Cerebellar cortex (tissue), 1 donor: ENCODE results near the gene KRTAP5-4.
"Not testable (repeated sequence)": the region's sequence is repeated elsewhere in the genome, so short reads cannot be mapped to it uniquely, and the experiment has no call there.

Experiments
- DNase-seq: peaks from one replicate; pipeline ENCODE4 v3.0.0-alpha.2; 2015; ENCODE audit warnings: low spot score

KRTAP5-4 gene

DNA sequence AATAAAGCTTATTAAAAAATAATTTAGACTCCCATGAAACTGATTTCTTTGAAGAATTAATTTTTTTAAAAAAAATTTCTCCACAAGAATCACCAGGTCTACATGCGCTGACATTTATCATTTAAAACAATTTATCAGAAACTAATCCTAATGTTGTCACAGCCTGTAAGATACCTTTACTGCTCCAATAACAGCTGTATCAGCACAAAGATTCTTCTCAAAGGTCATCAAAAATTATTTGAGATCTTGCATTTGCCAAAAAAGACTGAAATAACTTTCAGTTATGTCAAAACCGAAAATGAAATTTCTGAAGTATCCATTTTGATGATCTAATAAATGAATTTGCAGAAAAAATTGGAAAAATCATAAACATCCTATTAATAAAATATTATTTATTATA lies 15.7 kb upstream of the KRTAP5-4 start:
- DNase-seq = no peak

DNA sequence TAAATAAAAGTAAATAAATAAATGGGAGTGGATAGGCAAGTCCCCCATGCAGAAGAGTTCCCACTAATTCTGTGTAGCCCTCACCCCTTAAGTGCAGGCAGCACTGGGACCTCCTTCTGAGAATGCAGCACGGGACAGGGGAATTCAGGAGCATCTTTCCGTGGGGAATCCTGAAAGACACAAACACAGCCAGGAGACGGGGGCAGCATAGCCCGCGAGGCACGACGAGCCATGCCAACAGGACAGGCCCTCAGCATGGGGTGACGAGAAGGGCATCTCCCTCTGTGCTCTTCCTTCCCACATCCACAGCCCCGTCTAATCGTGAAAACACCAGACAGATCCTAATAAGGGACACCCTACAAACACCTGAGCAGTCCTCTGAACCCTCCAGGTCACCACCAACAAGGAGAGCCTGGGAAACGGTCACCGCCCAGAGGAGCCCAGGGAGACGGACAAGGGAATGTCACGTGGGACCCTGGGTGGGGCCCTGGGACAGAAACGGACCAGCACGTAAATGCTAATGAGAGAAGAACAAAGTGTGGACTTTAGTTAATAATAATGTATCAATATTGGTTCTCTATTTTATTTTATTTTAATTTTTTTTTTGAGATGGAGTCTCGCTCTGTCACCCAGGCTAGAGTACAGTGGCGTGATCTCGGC lies 14.5 kb upstream of the KRTAP5-4 start:
- no peak for DNase-seq

DNA sequence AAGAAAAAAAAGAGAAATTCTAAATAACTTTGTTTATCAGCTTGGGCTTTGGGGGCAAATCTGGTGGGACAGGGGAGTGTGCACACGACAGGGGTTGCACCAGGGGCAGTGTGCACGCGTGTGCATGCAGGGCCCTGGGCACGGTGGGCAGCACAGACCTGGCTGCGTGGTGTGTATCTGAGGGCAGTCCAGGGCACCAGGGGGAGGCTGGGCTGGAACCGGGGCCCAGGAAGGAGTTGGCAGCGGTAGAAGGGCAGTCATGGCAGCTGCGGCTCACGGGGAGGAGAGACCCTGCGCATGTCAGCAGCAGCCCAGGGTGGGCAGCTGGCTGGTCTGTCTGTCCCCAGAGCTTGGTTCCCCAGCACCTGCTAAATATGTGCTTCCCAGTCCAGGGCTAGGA lies 11.9 kb upstream of the KRTAP5-4 start:
- no peak for DNase-seq

DNA sequence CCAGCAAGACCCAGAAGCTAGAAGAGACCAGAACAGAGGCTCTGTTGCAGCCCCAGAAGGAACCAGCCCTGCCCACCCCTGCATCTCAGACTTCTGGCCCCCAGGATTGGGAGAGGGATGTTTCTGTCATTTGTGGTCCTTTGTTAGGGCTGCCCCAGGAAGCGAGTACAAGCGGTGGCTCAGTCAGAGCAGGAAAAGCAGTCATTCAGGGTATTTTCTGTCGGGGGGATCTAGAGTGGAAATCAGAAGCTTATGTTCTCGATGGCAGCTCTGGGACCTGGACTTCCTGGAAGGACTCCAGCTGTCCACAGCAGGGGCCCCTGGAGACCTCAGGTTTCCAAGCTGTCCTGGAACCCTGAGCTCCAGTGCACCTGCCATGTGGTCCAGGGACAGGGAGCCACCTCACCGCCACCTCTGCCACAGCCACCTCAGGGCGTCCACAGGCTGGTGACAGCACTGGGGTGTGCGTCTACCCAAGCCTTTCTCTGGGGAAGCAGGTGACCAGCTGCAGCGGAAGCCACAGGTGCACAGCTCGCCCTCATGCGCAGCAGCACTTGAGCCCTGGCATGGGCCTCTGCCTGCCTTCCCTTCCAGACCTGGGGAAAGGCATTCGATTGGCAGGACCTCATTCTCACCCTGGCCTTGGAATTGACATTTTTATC lies 10.2 kb upstream of the KRTAP5-4 start:
- no peak for DNase-seq

DNA sequence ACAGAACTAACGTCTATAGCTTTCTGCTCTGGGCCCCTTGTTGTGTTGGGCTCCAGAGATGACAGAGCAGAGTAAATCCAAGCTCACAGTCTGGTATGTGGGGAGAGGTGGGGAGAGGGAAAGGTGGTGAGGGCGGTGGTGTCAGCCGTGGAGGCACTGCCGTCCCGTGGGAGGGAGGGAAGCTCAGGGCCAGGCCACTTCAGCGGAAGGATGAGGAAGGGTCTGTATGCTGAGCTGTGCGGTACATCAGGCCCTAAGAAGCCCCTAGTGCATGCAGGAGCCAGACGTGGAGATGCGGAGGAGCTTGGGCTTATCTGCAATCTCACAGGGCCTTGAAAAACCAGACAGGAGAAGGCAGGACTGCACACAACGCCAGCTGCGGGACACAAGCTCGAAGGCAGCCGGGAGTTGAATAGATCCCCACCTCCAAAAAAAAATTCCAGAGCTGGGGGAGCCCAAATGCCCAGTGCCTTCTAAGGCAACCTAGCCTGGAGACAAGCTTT lies 9.2 kb upstream of the KRTAP5-4 start:
- DNase-seq = no peak

DNA sequence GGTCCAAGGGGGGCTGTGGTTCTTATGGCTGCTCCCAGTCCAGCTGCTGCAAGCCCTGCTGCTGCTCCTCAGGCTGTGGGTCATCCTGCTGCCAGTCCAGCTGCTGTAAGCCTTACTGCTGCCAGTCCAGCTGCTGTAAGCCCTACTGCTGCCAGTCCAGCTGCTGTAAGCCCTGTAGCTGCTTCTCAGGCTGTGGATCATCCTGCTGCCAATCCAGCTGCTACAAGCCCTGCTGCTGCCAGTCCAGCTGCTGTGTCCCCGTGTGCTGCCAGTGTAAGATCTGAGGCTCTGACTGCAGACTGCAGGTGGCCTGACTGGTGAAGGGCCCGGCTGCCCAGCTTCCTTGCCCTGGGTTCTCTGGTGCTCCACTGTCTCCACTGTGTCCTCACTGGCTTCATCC lies 8.3 kb upstream of the KRTAP5-4 start:
- no peak for DNase-seq

DNA sequence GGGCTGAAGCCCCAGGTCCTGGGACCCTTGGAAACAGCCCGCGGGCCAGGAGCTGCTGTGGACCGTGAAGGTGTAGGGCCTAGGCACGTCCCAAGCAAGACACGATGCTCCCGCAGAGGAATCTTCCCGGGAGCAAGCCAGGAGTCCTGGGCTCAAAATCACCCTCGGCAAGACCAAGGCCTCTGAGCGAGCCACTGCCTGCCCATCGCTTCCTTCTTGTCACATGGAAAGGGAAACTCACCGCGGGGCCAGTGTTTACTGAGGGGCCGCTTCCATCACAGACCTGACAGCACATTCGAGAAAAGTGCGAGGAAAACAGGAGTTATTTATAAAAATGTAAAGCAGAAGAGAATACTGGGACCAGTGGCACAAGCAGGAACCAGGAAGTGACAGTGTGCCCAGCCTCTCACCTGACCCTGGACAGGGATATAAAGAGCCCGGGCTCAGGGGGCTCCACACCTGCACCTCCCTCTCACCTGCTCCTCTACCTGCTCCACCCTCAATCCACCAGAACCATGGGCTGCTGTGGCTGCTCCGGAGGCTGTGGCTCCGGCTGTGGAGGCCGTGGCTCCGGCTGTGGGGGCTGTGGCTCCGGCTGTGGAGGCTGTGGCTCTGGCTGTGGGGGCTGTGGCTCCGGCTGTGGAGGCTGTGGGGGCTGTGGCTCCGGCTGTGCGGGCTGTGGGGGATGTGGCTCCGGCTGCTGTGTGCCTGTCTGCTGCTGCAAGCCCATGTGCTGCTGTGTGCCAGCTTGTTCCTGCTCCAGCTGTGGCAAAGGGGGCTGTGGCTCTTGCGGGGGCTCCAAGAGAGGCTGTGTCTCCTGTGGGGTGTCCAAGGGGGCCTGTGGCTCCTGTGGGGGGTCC lies 7.6 kb upstream of the KRTAP5-4 start, which contains the start of gene KRTAP5-5:
TSS of gene KRTAP5-5 (plus strand) at position 450 of the 860 bp plus-strand sequence. CDS start at position 516, 66 bp downstream.
- DNase-seq = no peak

DNA sequence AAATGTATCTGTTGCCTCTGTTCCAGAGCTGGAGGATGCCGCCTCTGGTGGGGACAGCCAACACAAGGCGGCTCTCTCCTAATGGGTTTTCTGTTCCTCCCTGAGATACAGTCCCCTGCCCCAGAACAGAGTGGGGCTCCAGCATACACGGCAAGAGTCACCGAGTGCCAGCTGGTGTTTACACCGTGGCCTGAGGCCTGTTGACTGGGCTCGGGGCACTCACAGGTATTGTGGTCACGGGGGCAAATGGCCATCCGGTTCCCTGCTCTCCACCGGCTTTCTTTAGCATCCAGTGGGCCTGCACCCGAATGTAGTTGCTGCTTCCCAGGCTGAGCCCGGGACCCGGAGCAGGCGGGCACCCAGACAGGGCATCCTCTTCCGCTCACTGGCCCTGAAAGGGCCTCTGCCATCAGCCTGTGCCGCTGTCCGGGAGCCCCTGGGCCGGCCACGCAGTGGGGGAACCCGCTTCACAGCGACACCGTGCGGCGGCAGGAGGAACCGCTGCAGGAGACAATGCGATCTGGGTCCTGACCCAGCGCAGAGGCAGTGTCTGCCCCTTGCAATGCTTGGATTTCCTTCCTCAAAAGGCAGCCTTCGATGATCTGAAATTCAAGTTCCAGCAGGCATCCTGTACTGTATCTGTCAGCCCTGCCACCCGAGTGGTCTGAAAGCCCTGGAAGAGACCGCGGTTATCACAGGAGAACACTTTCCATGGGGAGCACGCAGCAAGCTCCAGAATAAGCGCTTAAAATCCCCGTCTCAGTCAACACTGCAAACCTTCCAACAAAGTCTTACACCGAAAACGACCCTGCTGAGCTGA lies 6.8 kb upstream of the KRTAP5-4 start:
- peak; percentile 53 for DNase-seq

DNA sequence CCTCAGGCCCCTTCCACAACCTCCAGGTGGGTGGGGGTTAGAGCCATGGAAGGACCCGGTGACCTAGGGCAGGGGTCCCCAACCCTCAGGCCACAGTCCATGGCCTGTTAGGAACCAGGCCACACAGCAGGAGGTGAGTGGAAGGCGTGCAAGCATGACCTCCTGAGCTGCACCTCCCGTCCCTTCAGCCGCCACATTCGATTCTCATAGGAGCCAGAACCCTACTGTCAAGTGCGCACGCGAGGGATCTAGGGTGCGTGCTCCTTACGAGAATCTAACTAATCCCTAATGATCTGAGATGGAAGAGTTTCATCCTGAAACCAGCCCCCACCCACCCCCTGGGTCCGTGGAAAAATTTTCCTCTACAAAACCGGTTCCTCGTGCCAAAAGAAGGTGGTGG lies 3.6 kb upstream of the KRTAP5-4 start:
- no peak for DNase-seq

DNA sequence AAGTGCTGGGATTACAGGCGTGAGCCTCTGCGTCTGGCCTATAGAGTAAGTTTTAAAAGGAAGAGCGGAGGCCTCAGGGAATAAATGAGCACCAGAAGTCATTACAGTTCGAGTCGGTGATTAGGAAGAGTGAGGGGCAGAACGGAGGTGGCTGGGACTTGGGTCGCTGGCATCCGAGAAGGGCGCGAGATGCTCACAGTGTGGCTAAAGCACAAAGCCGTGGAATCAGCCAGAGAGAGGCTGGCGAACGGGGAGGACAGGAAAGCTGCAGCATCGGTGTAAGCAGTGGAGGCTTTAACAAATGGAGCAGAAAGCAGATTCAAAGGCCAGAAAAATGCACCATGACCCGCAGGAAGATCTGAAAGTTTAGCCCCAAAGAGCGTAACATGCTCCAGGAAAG lies 2.7 kb upstream of the KRTAP5-4 start:
- no peak for DNase-seq

DNA sequence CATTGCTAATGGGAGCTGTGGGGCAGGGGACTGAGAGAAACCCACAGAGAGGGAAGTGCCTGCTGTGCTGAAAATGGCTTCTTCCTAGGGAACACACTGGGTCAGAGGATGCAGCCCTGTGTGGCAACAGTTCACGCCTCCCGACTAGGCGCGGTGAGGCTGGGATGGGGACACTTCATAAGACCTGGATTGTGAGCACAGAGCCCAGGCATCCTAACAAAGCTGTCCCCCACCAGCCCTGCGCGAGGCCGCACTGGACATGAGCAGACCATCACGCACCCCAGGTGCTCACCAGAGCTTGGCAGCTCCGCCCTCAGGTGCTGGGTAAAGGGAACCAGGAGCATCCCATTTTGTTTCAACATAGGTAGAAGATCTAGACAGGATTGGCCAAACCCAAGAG lies 1.8 kb upstream of the KRTAP5-4 start:
- DNase-seq = no peak

DNA sequence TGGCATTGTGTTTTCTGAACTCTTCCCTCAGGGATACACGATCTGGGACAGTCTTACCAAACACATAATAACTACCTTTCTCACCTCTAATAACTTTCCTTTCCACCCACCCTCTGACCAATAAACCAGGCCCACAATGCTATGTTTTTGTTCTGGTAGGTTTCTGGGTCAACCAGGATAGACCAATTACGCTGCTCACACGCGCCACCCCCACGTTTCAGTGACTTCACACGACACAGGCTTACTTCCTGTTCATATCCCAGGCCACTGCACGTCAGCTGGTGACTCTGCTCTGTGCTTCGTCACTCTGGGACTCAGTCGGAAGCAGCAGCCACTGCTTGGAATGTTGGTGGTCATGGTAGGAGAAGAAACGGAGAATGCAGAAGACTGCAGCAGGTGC lies 2.5 kb downstream of the KRTAP5-4 start:
- DNase-seq = no peak

DNA sequence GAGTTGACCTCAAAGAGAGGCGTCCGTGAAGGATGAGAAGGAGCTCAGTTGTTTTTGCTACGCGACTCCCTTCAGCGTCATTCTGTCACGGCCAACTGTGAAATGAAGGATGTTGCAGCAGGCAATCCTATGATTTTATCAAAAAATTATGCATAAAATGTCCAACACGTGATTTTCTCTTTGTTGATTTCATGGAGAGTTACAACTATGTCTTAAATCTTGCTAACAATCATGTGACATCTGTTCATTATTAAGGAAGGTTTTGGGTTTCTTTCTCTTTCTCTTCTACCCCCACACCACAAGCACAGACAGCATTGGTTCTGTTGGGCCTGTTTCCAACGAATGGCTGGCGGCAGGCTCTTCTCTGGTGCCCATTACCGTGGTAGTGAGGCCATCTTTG lies 3.7 kb downstream of the KRTAP5-4 start:
- no peak for DNase-seq

DNA sequence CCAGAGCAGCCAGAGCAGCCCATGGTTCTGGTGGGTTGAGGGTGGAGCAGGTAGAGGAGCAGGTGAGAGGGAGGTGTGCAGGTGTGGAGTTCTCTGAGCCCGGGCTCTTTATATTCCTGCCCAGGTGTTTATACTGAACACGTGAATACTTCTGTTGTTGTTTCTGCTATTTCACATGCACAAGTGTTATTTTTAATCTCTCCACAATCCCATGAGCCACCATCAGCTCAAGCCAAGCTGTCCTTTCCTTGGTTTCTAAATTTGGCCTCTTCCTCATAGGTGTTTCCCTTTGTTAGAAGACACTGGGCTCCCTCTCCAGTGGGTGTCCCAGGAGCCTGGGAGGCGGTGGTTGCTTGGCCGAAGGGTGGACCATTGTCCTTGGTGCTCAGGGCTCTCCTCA lies 13.6 kb downstream of the KRTAP5-4 start, which contains the start of gene KRTAP5-3:
TSS of gene KRTAP5-3 (minus strand) at position 101 of the 400 bp plus-strand sequence. CDS start at position 23, 78 bp downstream.
- DNase-seq = no peak

DNA sequence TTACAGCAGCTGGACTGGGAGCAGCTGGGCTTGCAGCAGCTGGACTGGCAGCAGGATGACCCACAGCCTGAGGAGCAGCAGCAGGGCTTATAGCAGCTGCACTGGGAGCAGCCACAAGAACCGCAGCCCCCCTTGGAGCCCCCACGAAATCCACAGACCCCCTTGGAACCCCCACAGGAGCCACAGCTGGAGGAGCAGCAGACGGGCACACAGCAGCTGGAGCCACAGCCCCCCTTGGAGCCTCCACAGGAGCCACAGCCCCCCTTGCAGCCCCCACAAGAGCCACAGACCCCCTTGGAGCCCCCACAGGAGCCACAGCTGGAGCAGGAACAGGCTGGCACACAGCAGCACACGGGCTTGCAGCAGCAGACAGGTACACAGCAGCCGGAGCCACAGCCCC lies 14.0 kb downstream of the KRTAP5-4 start:
- DNase-seq = not testable (repeated sequence)

DNA sequence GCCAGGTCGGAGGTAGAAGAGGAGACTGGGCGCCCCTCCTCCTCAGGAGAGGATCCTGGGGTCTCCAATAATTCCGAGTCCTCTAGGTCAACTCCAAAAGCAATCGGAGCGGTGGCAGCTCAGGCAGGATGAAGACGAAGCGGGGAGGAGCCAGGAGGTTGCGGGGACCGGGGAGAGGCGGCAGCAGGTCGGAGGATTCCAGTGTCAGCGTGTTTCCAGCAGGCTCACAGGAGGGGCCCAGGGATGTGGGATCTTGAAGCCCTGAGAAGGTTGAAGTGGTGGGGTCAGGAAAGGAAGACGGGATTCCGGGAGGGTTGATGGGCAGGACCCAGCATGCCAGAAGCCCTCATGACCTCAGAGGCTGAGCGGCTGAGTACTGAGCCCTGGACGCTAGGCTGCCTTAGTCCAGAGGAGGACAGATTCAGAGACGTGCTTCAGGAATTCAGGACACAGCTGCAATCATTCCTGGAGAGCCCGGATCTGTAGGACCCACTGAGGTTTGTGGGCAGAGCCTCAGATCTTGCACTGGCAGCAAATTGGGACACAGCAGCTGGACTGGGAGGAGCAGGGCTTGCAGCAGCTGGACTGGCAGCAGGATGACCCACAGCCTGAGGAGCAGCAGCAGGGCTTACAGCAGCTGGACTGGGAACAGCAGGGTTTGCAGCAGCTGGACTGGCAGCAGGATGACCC lies 14.6 kb downstream of the KRTAP5-4 start:
- DNase-seq = not testable (repeated sequence)

DNA sequence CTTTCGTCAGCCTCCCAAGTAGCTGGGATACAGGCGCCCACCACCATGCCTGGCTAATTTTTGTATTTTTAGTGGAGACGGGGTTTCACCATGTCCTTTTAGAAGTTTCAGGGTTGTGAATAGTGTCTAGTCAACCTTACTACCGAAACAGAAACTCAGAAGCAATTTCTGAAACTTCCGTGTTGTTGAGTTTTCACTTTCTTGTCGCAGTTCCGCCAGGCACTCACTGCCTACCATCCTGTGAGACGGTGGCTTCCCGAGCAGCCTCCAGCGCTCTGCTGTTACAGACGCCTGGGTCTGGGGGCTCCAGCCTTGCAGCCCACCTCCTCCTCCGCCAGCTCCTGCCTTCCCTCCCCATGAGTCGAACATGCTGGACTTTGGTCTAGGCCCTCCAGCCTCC lies 16.0 kb downstream of the KRTAP5-4 start:
- not testable (repeated sequence) for DNase-seq

DNA sequence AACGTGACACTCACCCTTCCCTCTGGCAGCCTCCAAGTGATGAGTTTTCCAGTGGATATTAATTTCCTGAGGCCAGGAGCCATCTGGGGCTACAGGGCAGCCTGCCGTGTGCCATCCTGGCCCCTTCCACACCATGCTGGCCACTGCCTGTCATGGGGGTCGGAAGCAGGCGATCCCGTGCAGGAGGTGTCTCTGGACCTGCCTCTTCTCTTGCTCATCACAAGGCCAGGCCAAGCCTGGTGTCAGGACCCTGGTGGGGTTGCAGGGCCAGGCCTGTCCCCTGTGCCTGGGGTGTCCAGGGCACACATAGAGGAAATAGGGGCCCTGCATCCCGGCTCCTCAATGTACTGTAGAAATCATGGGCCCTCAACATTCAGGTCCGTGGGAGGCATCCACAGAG lies 17.2 kb downstream of the KRTAP5-4 start:
- DNase-seq = no peak

DNA sequence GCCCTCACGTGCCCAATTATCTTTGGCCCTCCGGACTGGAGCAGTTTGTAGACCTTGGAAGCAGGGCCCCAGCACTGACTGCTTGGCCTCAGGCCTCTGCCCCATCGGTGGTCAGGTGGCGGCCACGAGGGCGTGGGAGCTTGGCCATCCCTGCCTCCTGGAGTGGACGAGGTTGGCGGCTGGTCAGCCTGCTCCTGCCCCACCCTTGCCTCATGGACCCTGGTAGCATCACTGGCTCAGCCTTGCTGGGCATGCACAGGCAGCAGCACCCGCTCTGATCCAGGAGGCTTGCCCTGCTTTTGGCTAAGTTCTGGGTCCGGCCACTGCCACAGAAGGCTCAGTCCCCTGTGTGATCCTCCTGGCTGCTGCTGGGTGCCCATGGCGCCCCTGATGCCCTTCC lies 17.8 kb downstream of the KRTAP5-4 start:
- DNase-seq = no peak

DNA sequence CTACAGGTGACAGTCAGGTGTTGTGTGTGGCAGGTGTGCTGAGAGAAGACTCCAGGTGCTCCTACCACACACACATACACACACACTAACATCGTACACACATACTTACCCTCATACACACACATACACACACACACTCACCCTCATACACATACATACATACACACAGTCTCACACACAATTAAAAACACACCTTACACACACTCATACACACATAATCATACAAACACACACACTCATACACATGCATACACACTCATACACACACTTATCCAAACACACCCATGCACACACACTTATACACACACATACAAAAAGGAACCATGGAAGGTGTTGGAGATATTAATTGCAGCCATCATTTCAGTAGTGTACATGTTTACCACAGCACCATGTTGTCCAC lies 18.3 kb downstream of the KRTAP5-4 start:
- no peak for DNase-seq

DNA sequence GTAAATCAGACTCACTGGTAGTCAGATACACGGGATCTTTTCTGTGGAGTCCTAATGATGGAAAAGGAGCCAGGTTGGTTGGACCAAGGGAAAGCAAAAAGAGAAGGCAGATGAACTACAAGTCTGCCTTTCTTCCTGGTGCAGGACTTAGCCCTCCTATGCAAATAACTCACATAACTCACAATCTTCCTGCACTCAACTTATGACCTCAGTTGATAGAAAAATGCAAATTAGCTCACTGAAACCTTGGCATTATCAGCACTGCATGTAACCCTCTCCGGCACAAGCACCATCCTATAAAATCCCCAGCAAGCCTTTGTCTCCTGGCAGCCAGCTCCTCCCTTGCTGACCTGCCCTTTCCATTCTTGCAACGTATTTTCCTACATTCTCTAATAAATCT lies 20.3 kb downstream of the KRTAP5-4 start:
- not testable (repeated sequence) for DNase-seq
